22Rv1 (cell line): ENCODE data around the gene EXOC2.
"Not testable (repeated sequence)": the region's sequence is repeated elsewhere in the genome, so short reads cannot be mapped to it uniquely, and the experiment has no call there.

Source experiments
- H3K27ac ChIP-seq: fragments of 450-650 bp; 2 replicates; pipeline ENCODE4 v1.5.1; 2017
- CTCF ChIP-seq: fragments of 450-650 bp; IDR thresholded peaks from 2 replicates; pipeline ENCODE4 v1.5.1; 2017; ENCODE audit warnings: mild to moderate bottlenecking
- ZFX ChIP-seq: fragments of 450-650 bp; IDR thresholded peaks from 2 replicates; pipeline ENCODE4 v1.6.1; 2017; ENCODE audit warnings: antibody characterized with exemption, borderline replicate concordance

EXOC2 gene

GRCh38 chr6:606829-607379 lies 86.0 kb downstream of the EXOC2 start:
- no peak overlapping the region for H3K27ac ChIP-seq
- TF ChIP-seq ZFX (no peak), CTCF (no peak)

GRCh38 chr6:605895-606294 lies 87.0 kb downstream of the EXOC2 start:
- H3K27ac ChIP-seq: not testable (repeated sequence)

GRCh38 chr6:604579-604978 lies 88.4 kb downstream of the EXOC2 start:
- H3K27ac ChIP-seq: no peak overlapping the region
- TF ChIP-seq ZFX: no peak
- no peak for TF ChIP-seq CTCF

- no peak overlapping the region for H3K27ac ChIP-seq
Observed at GRCh38 chr6:603265-603664, 89.7 kb downstream of the EXOC2 start.

GRCh38 chr6:599576-600448 lies 93.1 kb downstream of the EXOC2 start:
- TF ChIP-seq CTCF: no peak
- TF ChIP-seq ZFX: no peak
- no peak overlapping the region for H3K27ac ChIP-seq

More at GRCh38 chr6:603265-603664, 89.7 kb downstream of the EXOC2 start:
- no peak for TF ChIP-seq CTCF
- no peak for TF ChIP-seq ZFX

- TF ChIP-seq CTCF (no peak), ZFX (no peak)
Observed at GRCh38 chr6:593907-594212, 99.1 kb downstream of the EXOC2 start.

GRCh38 chr6:593139-593906 lies 99.6 kb downstream of the EXOC2 start:
- H3K27ac ChIP-seq: no peak overlapping the region
- TF ChIP-seq ZFX (no peak), CTCF (peak; percentile 80)

More at GRCh38 chr6:593907-594212, 99.1 kb downstream of the EXOC2 start:
- H3K27ac ChIP-seq: no peak overlapping the region
